Mesenchymal stem cell (in vitro differentiated cells and primary cell): ENCODE measurements around the gene ATP10D.
A peak's percentile ranks its signal among the peaks of the same experiment; 100 is the strongest.

Source experiments
- DNase-seq: peaks from one replicate; pipeline ENCODE4 v3.0.0-alpha.2; 2013
- H2AFZ ChIP-seq: one replicate; pipeline ENCODE4 v1.6.1; 2013; ENCODE audit warnings: low read depth, mild to moderate bottlenecking, control low read depth, inconsistent platforms, low read length, moderate library complexity
- H2AK5ac ChIP-seq: 2 replicates; pipeline ENCODE4 v1.6.1; 2013; ENCODE audit warnings: low read length, moderate library complexity, mild to moderate bottlenecking, inconsistent platforms; ENCODE audit not compliant: severe bottlenecking
- H2BK120ac ChIP-seq: one replicate; pipeline ENCODE4 v1.6.1; 2013; ENCODE audit warnings: low read depth, mild to moderate bottlenecking, inconsistent platforms, low read length, moderate library complexity
- H2BK12ac ChIP-seq, 2 experiments: one replicate each; pipeline ENCODE4 v1.6.1; 2013; ENCODE audit warnings: inconsistent platforms in 2 of 2, low read length in 2 of 2, mild to moderate bottlenecking in 2 of 2, moderate library complexity in 2 of 2, control low read depth in 1 of 2
- H2BK15ac ChIP-seq: one replicate; pipeline ENCODE4 v1.6.1; 2013; ENCODE audit warnings: mild to moderate bottlenecking, low read depth, inconsistent platforms; ENCODE audit not compliant: poor library complexity, severe bottlenecking
- H2BK5ac ChIP-seq: 2 replicates; pipeline ENCODE4 v1.6.1; 2013; ENCODE audit warnings: low read depth, mild to moderate bottlenecking, low read length, control low read depth, inconsistent platforms; ENCODE audit not compliant: poor library complexity, severe bottlenecking
- H3K14ac ChIP-seq, 2 experiments: one replicate each; pipeline ENCODE4 v1.6.1; 2013; ENCODE audit warnings: inconsistent platforms in 2 of 2, low read length in 2 of 2, control low read depth in 1 of 2, mild to moderate bottlenecking in 1 of 2, moderate library complexity in 1 of 2
- H3K18ac ChIP-seq, 2 experiments: one replicate each; pipeline ENCODE4 v1.6.1; 2013; ENCODE audit warnings: inconsistent platforms in 2 of 2, low read length in 2 of 2, control low read depth in 1 of 2, low read depth in 1 of 2, mild to moderate bottlenecking in 1 of 2
- H3K23ac ChIP-seq, 2 experiments: one replicate each; pipeline ENCODE4 v1.6.1; 2013; ENCODE audit warnings: inconsistent platforms in 2 of 2, low read length in 2 of 2, mild to moderate bottlenecking in 2 of 2, moderate library complexity in 2 of 2, control low read depth in 1 of 2
- H3K27ac ChIP-seq: 2 replicates; pipeline ENCODE4 v1.5.1; 2013; ENCODE audit warnings: mild to moderate bottlenecking, moderate library complexity, low read length, control low read depth, inconsistent platforms; ENCODE audit not compliant: poor library complexity, severe bottlenecking
- H3K27me3 ChIP-seq, 2 experiments: 2 replicates each; pipeline versions ENCODE4 v1.6.1 to v1.7.0; 2013; ENCODE audit warnings: low read length in 2 of 2, mild to moderate bottlenecking in 2 of 2, moderate library complexity in 2 of 2, control low read depth in 1 of 2, inconsistent platforms in 1 of 2; ENCODE audit not compliant: control insufficient read depth in 1 of 2, insufficient read depth in 1 of 2
- H3K36me3 ChIP-seq, 2 experiments: 2 replicates each; pipeline versions ENCODE4 v1.6.1 to v1.7.0; 2013; ENCODE audit warnings: low read length in 2 of 2, control low read depth in 1 of 2, inconsistent platforms in 1 of 2, low read depth in 1 of 2, mild to moderate bottlenecking in 1 of 2; ENCODE audit not compliant: insufficient read depth in 2 of 2, control insufficient read depth in 1 of 2
- H3K4ac ChIP-seq, 2 experiments: one replicate each; pipeline ENCODE4 v1.6.1; 2013; ENCODE audit warnings: inconsistent platforms in 2 of 2, low read length in 2 of 2, mild to moderate bottlenecking in 2 of 2, moderate library complexity in 2 of 2, control low read depth in 1 of 2, low read depth in 1 of 2
- H3K4me1 ChIP-seq: 2 replicates; pipeline ENCODE4 v1.6.1; 2013; ENCODE audit warnings: low read depth, low read length, control low read depth; ENCODE audit not compliant: control insufficient read depth, insufficient read depth
- H3K4me2 ChIP-seq: 2 replicates; pipeline ENCODE4 v1.6.1; 2013; ENCODE audit warnings: low read length, mild to moderate bottlenecking, inconsistent platforms; ENCODE audit not compliant: poor library complexity, severe bottlenecking
- H3K4me3 ChIP-seq, 2 experiments: 2 replicates each; pipeline versions ENCODE4 v1.5.1 to v1.7.0; 2013; ENCODE audit warnings: low read length in 2 of 2, mild to moderate bottlenecking in 2 of 2, control low read depth in 1 of 2, low read depth in 1 of 2; ENCODE audit not compliant: insufficient read depth in 1 of 2
- H3K79me1 ChIP-seq: replicated peaks from 2 replicates; pipeline ENCODE4 v1.6.1; 2013; ENCODE audit warnings: mild to moderate bottlenecking, control low read depth, low read length, inconsistent platforms; ENCODE audit not compliant: poor library complexity, severe bottlenecking
- H3K9ac ChIP-seq: 2 replicates; pipeline ENCODE4 v1.7.0; 2013; ENCODE audit warnings: mild to moderate bottlenecking, low read length, moderate library complexity
- H3K9me3 ChIP-seq: 2 replicates; pipeline ENCODE4 v1.7.0; 2013; ENCODE audit warnings: mild to moderate bottlenecking, low read length; ENCODE audit not compliant: control insufficient read depth
- H4K8ac ChIP-seq: one replicate; pipeline ENCODE4 v1.6.1; 2013; ENCODE audit warnings: inconsistent platforms, mild to moderate bottlenecking, low read length, moderate library complexity
- H4K91ac ChIP-seq: one replicate; pipeline ENCODE4 v1.6.1; 2013; ENCODE audit warnings: mild to moderate bottlenecking, low read length, inconsistent platforms
- WGBS: methylation state at CpG from one replicate; pipeline ENCODE4 v1.1.7; 2013; ENCODE audit warnings: mixed read lengths; 5-methylcytosine and 5-hydroxymethylcytosine counted together

Gene ATP10D

DNA sequence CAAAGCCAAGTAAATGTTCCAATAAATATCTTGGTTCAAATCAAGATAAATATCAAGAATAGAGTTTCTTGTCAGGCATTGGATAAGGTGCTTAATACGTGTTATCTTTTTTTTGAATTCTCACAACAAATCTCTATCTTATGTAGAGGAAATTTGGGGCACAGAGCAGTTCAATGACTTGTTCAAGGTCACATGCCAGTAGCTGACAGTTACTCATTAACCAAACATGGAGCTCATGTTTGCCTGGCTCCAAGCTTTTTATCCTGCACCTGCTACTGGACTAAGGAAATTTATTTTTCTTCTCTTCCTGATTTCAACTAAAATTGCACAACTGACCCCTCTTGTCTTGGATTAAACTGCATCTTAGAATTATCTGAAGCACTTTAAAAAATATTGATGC lies 76.3 kb downstream of the ATP10D start:
- Histone ChIP-seq H2BK120ac (no peak overlapping the region), H2BK15ac (no peak overlapping the region), H2BK5ac (no peak overlapping the region), H4K91ac (no peak overlapping the region), H3K4me2 (no peak overlapping the region), H3K23ac (no peak overlapping the region), H3K27ac (no peak overlapping the region), H3K9me3 (no peaks in the 10 kb centered on the region), H3K79me1 (no peaks in the 10 kb centered on the region), H3K14ac (no peak overlapping the region), H2AK5ac (no peak overlapping the region), H3K27me3 (no peaks in the 10 kb centered on the region), H3K9ac (no peak overlapping the region), H2BK12ac (no peak overlapping the region), H2AFZ (no peak overlapping the region), H3K18ac (no peak overlapping the region), H3K36me3 (peaks cover 9 to 41% of the 10 kb centered on the region in 2 experiments), H3K4ac (no peak overlapping the region), H4K8ac (no peak overlapping the region), H3K4me1 (peaks cover 2% of the 10 kb centered on the region), H3K4me3 (no peak overlapping the region)
- WGBS: 94% methylated on average over 1 of the region's 1 CpG
- no peak for DNase-seq

DNA sequence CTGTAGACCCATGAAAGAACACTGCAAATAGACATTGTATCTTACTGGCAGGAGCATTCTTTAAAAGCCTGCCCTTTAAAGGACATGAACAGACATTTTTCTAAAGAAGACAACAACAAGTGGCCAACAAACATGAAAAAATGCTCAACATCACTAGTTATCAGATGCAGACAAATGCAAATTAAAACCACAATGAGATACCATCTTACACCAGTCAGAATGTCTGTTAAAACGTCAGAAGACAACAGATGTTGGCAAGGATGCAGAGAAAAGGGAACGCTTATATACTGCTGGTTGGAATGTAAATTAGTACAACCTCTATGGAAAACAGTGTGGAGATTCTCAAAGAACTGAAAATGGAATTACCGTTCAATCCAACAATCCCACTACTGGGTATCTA lies 77.2 kb downstream of the ATP10D start:
- no peak overlapping the region for H2BK5ac ChIP-seq
- H3K4me3 ChIP-seq: no peak overlapping the region
- no peak overlapping the region for H2AFZ ChIP-seq
- H4K91ac ChIP-seq: no peak overlapping the region
- no peak overlapping the region for H2AK5ac ChIP-seq
- no peaks in the 10 kb centered on the region for H3K9me3 ChIP-seq
- no peak overlapping the region for H2BK15ac ChIP-seq
- no peak overlapping the region for H2BK120ac ChIP-seq
- H3K4ac ChIP-seq: no peak overlapping the region
- H3K4me2 ChIP-seq: no peak overlapping the region
- WGBS: 91% methylated on average over 1 of the region's 3 CpGs
- peak; percentile 23 for DNase-seq
- no peaks in the 10 kb centered on the region for H3K27me3 ChIP-seq
- H2BK12ac ChIP-seq: no peak overlapping the region
- H3K9ac ChIP-seq: no peak overlapping the region
- H4K8ac ChIP-seq: no peak overlapping the region
- H3K4me1 ChIP-seq: peaks cover 2% of the 10 kb centered on the region
- no peak overlapping the region for H3K18ac ChIP-seq
- peaks cover 9 to 46% of the 10 kb centered on the region in 2 experiments for H3K36me3 ChIP-seq
- peaks cover 2% of the 10 kb centered on the region for H3K79me1 ChIP-seq
- H3K23ac ChIP-seq: no peak overlapping the region
- no peak overlapping the region for H3K14ac ChIP-seq
- no peak overlapping the region for H3K27ac ChIP-seq

DNA sequence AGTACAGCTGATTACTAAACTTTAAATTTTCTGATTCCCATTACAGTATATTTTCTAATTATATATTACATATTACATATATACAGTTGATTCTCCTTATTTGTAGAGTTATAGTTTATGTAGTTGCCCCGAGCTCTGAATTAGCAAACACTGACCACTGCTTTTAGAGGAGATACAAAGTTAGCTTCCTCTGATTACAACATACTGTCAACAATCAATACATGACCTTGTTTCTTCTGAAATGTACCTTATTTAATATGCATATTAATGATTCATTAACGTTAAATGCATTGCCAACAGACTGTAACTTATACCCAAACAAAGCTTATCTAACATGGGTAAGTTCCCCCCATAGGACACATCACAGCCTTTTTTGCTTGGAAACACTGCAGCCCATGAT lies 81.5 kb downstream of the ATP10D start:
- H2BK5ac ChIP-seq: no peak overlapping the region
- no peak overlapping the region for H2BK120ac ChIP-seq
- no peak overlapping the region for H4K91ac ChIP-seq
- whole genome bisulfite sequencing: 100% methylated on average over 1 of the region's 2 CpGs
- H3K79me1 ChIP-seq: peaks cover 4% of the 10 kb centered on the region
- no peak for DNase-seq
- no peak overlapping the region for H3K4ac ChIP-seq
- H3K4me3 ChIP-seq: no peak overlapping the region
- H3K9ac ChIP-seq: no peak overlapping the region
- H3K27me3 ChIP-seq: no peaks in the 10 kb centered on the region
- H3K36me3 ChIP-seq: peaks cover 8 to 42% of the 10 kb centered on the region in 2 experiments
- H3K9me3 ChIP-seq: no peaks in the 10 kb centered on the region
- H3K23ac ChIP-seq: no peak overlapping the region
- H3K18ac ChIP-seq: no peak overlapping the region
- H3K27ac ChIP-seq: no peak overlapping the region
- no peak overlapping the region for H2AFZ ChIP-seq
- H3K4me2 ChIP-seq: no peak overlapping the region
- no peak overlapping the region for H3K14ac ChIP-seq
- H2BK15ac ChIP-seq: no peak overlapping the region
- H4K8ac ChIP-seq: no peak overlapping the region
- peaks cover 2% of the 10 kb centered on the region for H3K4me1 ChIP-seq
- no peak overlapping the region for H2BK12ac ChIP-seq
- peak overlapping the region; percentile 69 for H2AK5ac ChIP-seq

DNA sequence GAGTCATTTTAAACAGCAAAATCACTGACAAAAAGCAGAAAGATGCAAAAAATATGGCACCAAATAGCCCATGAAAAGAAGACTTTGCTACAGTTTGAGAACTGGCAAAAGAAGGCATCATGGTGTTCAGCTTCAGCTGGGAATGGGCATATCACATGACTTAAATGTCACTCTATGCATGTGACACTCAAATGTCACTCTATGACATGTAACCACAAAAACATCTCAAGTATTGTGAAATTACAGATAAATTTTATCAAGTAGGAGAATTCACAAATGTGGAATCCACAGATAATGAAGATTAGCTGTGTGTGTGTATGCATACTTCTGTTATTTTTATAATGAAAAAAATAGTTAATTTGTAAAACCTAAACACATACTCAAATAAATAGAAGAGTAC lies 81.9 kb downstream of the ATP10D start:
- H3K27ac ChIP-seq: no peak overlapping the region
- no peak overlapping the region for H3K9ac ChIP-seq
- no peak overlapping the region for H4K91ac ChIP-seq
- peak overlapping the region; percentile 69 for H2AK5ac ChIP-seq
- H4K8ac ChIP-seq: no peak overlapping the region
- H2BK15ac ChIP-seq: no peak overlapping the region
- no peak for DNase-seq
- peaks cover 9 to 42% of the 10 kb centered on the region in 2 experiments for H3K36me3 ChIP-seq
- H3K4me2 ChIP-seq: no peak overlapping the region
- H2AFZ ChIP-seq: no peak overlapping the region
- no peak overlapping the region for H3K4ac ChIP-seq
- H2BK120ac ChIP-seq: no peak overlapping the region
- no peak overlapping the region for H3K4me3 ChIP-seq
- no peak overlapping the region for H2BK12ac ChIP-seq
- H3K18ac ChIP-seq: no peak overlapping the region
- H3K27me3 ChIP-seq: no peaks in the 10 kb centered on the region
- peaks cover 2% of the 10 kb centered on the region for H3K4me1 ChIP-seq
- no peak overlapping the region for H3K23ac ChIP-seq
- no peak overlapping the region for H2BK5ac ChIP-seq
- no peak overlapping the region for H3K14ac ChIP-seq
- peaks cover 4% of the 10 kb centered on the region for H3K79me1 ChIP-seq
- no peaks in the 10 kb centered on the region for H3K9me3 ChIP-seq
